Stimulated activated CD8-positive, alpha-beta memory T cell treated with anti-CD3 and anti-CD28 coated beads, Interleukin-2, amount 100 ng/mL, for 1 hour (primary cell): ENCODE measurements around the gene CRABP2.

ENCODE experiments used
- DNase-seq, 2 donors: peaks; one replicate each; pipeline ENCODE4 v3.0.0-alpha.2; 2020; ENCODE audit warnings: low read depth in 2 of 2

Gene CRABP2

GRCh38 chr1:156705321-156705917 is at the start of gene CRABP2:
CRABP2 (minus strand) TSS chr1:156705583; CDS start chr1:156705446, 137 bp downstream.
- DNase-seq, result peak in 1 of 2 donors; percentile 4

GRCh38 chr1:156754219-156754618 is 48.8 kb upstream of the CRABP2 start:
- no peak for DNase-seq

GRCh38 chr1:156752843-156753482 is 47.6 kb upstream of the CRABP2 start:
- DNase-seq, result no peak

- peak; percentile 92 to 95 for DNase-seq
Measured at GRCh38 chr1:156751757-156752481, 46.5 kb upstream of the CRABP2 start.

GRCh38 chr1:156751451-156751756 is 46.0 kb upstream of the CRABP2 start, which contains the start of gene HDGF:
HDGF (minus strand) TSS chr1:156751675; CDS start chr1:156751429, 246 bp downstream.
- DNase-seq, result no peak

GRCh38 chr1:156750711-156751450 is 45.5 kb upstream of the CRABP2 start:
- DNase-seq, result no peak

GRCh38 chr1:156750191-156750672 is 44.8 kb upstream of the CRABP2 start:
- DNase-seq, result no peak

GRCh38 chr1:156749419-156750118 is 44.2 kb upstream of the CRABP2 start:
- DNase-seq, result no peak

- no peak for DNase-seq
Measured at GRCh38 chr1:156748670-156749418, 43.5 kb upstream of the CRABP2 start.

GRCh38 chr1:156747742-156748669 is 42.6 kb upstream of the CRABP2 start:
- no peak for DNase-seq

GRCh38 chr1:156746728-156747631 is 41.6 kb upstream of the CRABP2 start:
- DNase-seq, result peak in 1 of 2 donors; percentile 31

- DNase-seq, result no peak
Measured at GRCh38 chr1:156746406-156746727, 41.0 kb upstream of the CRABP2 start.

GRCh38 chr1:156745881-156746280 is 40.5 kb upstream of the CRABP2 start:
- DNase-seq, result no peak

GRCh38 chr1:156744786-156745419 is 39.5 kb upstream of the CRABP2 start:
- no peak for DNase-seq

- DNase-seq, result no peak
Measured at GRCh38 chr1:156744344-156744743, 39.0 kb upstream of the CRABP2 start.

- no peak for DNase-seq
Measured at GRCh38 chr1:156743367-156744302, 38.3 kb upstream of the CRABP2 start.

GRCh38 chr1:156742801-156743200 is 37.4 kb upstream of the CRABP2 start:
- DNase-seq, result no peak
